OCI-LY3 (cell line): ENCODE results near the gene ABCC8.

ENCODE experiments used
- H2AFZ ChIP-seq: fragments of 200-600, 300-600 bp; shearing (Covaris generic); 2 replicates; pipeline ENCODE4 v1.6.0; 2014; ENCODE audit warnings: antibody characterized with exemption, low read depth, low read length
- H3K27ac ChIP-seq: fragments of 200-600, 300-600 bp; sonication (generic); 2 replicates; pipeline ENCODE4 v1.5.1; 2014; ENCODE audit warnings: mild to moderate bottlenecking, low read length, moderate library complexity, mixed read lengths
- H3K27me3 ChIP-seq: fragments of 200-600, 300-600 bp; sonication (generic); 2 replicates; pipeline ENCODE4 v1.6.1; 2014; ENCODE audit warnings: low read depth, low read length, mixed read lengths
- H3K36me3 ChIP-seq: fragments of 200-600, 300-600 bp; sonication (generic); replicated peaks from 2 replicates; pipeline ENCODE3; 2014; ENCODE audit warnings: low read depth, low read length, mixed read lengths
- H3K4me1 ChIP-seq: fragments of 300-600, 200-600 bp; sonication (generic); 2 replicates; pipeline ENCODE4 v1.6.1; 2014; ENCODE audit warnings: low read length, mixed read lengths
- H3K4me2 ChIP-seq: fragments of 200-600, 300-600 bp; sonication (generic); 2 replicates; pipeline ENCODE4 v1.6.1; 2014; ENCODE audit warnings: low read length, mixed read lengths
- H3K4me3 ChIP-seq: fragments of 300-600, 200-600 bp; sonication (generic); 2 replicates; pipeline ENCODE4 v1.5.1; 2014; ENCODE audit warnings: antibody characterized with exemption, mild to moderate bottlenecking, low read length, moderate library complexity
- H3K79me2 ChIP-seq: fragments of 300-600, 200-600 bp; shearing (Covaris generic); 2 replicates; pipeline ENCODE4 v1.6.1; 2014; ENCODE audit warnings: mild to moderate bottlenecking, low read length, mixed read lengths
- H3K9ac ChIP-seq: fragments of 300-600, 200-600 bp; shearing (Covaris generic); 2 replicates; pipeline ENCODE4 v1.6.0; 2014; ENCODE audit warnings: mild to moderate bottlenecking, low read length, moderate library complexity
- H3K9me3 ChIP-seq: fragments of 200-600, 300-600 bp; shearing (Covaris generic); 2 replicates; pipeline ENCODE4 v1.6.1; 2014; ENCODE audit warnings: low read length, mixed read lengths; ENCODE audit not compliant: insufficient read depth
- H4K20me1 ChIP-seq: fragments of 200-600, 300-600 bp; sonication (generic); 2 replicates; pipeline ENCODE4 v1.6.1; 2016; ENCODE audit warnings: low read length, mixed read lengths; ENCODE audit not compliant: insufficient read depth
- EZH2phosphoT487 ChIP-seq: fragments of 200-600 bp; shearing (Covaris generic); IDR thresholded peaks from 2 replicates; pipeline ENCODE4 v1.6.1; 2018; ENCODE audit warnings: antibody characterized with exemption, mixed run types, low read depth
- TF ChIP-seq, protein P1 (sequence below): fragments of 200-600, 300-600 bp; sonication (generic); IDR thresholded peaks from 2 replicates; pipeline ENCODE4 v1.5.1; 2014; ENCODE audit warnings: antibody characterized with exemption, low read length, low read depth

The ABCC8 gene

DNA sequence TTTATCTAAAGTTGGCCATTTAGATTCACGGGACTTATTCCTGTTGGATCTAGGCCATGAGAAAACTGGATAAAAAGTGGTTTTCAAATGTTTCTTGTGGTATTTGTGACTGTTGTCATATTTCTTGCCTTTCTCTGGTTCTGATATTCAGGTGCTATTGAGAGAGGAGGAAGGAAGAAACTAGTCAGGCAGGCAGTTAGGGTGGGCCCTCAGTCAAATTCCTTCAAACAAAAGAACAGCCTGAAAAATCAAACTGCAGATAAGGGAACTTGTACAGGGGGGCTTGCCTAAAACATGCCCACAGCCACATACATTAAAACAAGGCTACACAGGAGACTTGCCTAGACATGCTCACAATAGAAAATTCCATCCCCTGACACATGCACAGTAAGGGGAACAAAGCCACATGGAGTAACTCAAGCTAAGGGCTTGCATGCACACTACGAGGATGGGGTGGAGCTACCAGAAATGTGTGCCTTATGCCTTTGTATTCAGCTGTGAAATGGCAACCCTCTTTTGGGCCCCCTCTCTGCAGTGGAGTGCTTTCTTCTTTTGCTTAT lies 106.9 kb downstream of the ABCC8 start:
- Histone ChIP-seq H3K27ac (no peak overlapping the region), H3K9ac (no peak overlapping the region), H3K4me2 (no peak overlapping the region), H3K36me3 (no peaks in the 10 kb centered on the region), H4K20me1 (no peaks in the 10 kb centered on the region), H3K4me3 (no peak overlapping the region), H2AFZ (no peak overlapping the region), H3K4me1 (no peaks in the 10 kb centered on the region), H3K9me3 (peaks cover 30% of the 10 kb centered on the region), H3K27me3 (peaks cover 20% of the 10 kb centered on the region), H3K79me2 (no peaks in the 10 kb centered on the region)
- TF ChIP-seq EZH2phosphoT487: no peak
- TF ChIP-seq, protein P1, sequence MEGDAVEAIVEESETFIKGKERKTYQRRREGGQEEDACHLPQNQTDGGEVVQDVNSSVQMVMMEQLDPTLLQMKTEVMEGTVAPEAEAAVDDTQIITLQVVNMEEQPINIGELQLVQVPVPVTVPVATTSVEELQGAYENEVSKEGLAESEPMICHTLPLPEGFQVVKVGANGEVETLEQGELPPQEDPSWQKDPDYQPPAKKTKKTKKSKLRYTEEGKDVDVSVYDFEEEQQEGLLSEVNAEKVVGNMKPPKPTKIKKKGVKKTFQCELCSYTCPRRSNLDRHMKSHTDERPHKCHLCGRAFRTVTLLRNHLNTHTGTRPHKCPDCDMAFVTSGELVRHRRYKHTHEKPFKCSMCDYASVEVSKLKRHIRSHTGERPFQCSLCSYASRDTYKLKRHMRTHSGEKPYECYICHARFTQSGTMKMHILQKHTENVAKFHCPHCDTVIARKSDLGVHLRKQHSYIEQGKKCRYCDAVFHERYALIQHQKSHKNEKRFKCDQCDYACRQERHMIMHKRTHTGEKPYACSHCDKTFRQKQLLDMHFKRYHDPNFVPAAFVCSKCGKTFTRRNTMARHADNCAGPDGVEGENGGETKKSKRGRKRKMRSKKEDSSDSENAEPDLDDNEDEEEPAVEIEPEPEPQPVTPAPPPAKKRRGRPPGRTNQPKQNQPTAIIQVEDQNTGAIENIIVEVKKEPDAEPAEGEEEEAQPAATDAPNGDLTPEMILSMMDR: no peak

GRCh38 chr11:17369094-17369493 lies 107.6 kb downstream of the ABCC8 start:
- H3K36me3 ChIP-seq: no peaks in the 10 kb centered on the region
- no peak overlapping the region for H2AFZ ChIP-seq
- H4K20me1 ChIP-seq: no peaks in the 10 kb centered on the region
- no peaks in the 10 kb centered on the region for H3K79me2 ChIP-seq
- H3K4me3 ChIP-seq: no peak overlapping the region
- peaks cover 30% of the 10 kb centered on the region for H3K9me3 ChIP-seq
- no peak overlapping the region for H3K9ac ChIP-seq
- TF ChIP-seq EZH2phosphoT487: no peak
- TF ChIP-seq, protein P1: no peak
- peaks cover 18% of the 10 kb centered on the region for H3K27me3 ChIP-seq
- H3K4me2 ChIP-seq: no peak overlapping the region
- H3K4me1 ChIP-seq: no peaks in the 10 kb centered on the region
- H3K27ac ChIP-seq: no peak overlapping the region

- no peaks in the 10 kb centered on the region for H3K36me3 ChIP-seq
Measured at GRCh38 chr11:17368551-17368950, 108.1 kb downstream of the ABCC8 start.

GRCh38 chr11:17366495-17366894 lies 110.2 kb downstream of the ABCC8 start:
- H3K4me3 ChIP-seq: no peak overlapping the region
- H3K9ac ChIP-seq: no peak overlapping the region
- H3K79me2 ChIP-seq: no peaks in the 10 kb centered on the region
- H3K9me3 ChIP-seq: peaks cover 10% of the 10 kb centered on the region; the same call in 1 of the 2 replicates
- no peaks in the 10 kb centered on the region for H3K4me1 ChIP-seq
- H4K20me1 ChIP-seq: no peaks in the 10 kb centered on the region
- no peak overlapping the region for H3K27ac ChIP-seq
- no peak overlapping the region for H3K4me2 ChIP-seq
- TF ChIP-seq EZH2phosphoT487: no peak
- TF ChIP-seq, protein P1: no peak
- peaks cover 18% of the 10 kb centered on the region for H3K27me3 ChIP-seq
- no peaks in the 10 kb centered on the region for H3K36me3 ChIP-seq
- H2AFZ ChIP-seq: no peak overlapping the region

More at GRCh38 chr11:17368551-17368950, 108.1 kb downstream of the ABCC8 start:
- H3K27ac ChIP-seq: no peak overlapping the region
- no peaks in the 10 kb centered on the region for H3K79me2 ChIP-seq
- no peaks in the 10 kb centered on the region for H4K20me1 ChIP-seq
- peaks cover 30% of the 10 kb centered on the region for H3K9me3 ChIP-seq
- no peaks in the 10 kb centered on the region for H3K4me1 ChIP-seq
- no peak overlapping the region for H3K4me3 ChIP-seq
- no peak overlapping the region for H3K4me2 ChIP-seq
- H3K9ac ChIP-seq: no peak overlapping the region
- no peak overlapping the region for H2AFZ ChIP-seq
- TF ChIP-seq, protein P1: no peak
- TF ChIP-seq EZH2phosphoT487: no peak
- peaks cover 18% of the 10 kb centered on the region for H3K27me3 ChIP-seq
